Coronary artery (tissue), 2 donors: ENCODE data around the gene SERGEF.

Source experiments
- DNase-seq: peaks from one replicate; pipeline ENCODE4 v3.0.0-alpha.2; 2017; ENCODE audit warnings: low spot score
- H3K27ac ChIP-seq, 2 donors: fragments of 200-600 bp; sonication (generic); one replicate each; pipeline ENCODE4 v1.5.1; 2016 to 2019
- H3K4me3 ChIP-seq: fragments of 200-600 bp; sonication (generic); 2 replicates; pipeline ENCODE4 v1.5.1; 2016; ENCODE audit warnings: mild to moderate bottlenecking, moderate library complexity
- TF ChIP-seq, protein P1 (sequence below): fragments of 200-600 bp; sonication (generic); IDR thresholded peaks from one replicate; pipeline ENCODE4 v1.5.1; 2019; ENCODE audit warnings: antibody characterized with exemption

SERGEF gene

DNA sequence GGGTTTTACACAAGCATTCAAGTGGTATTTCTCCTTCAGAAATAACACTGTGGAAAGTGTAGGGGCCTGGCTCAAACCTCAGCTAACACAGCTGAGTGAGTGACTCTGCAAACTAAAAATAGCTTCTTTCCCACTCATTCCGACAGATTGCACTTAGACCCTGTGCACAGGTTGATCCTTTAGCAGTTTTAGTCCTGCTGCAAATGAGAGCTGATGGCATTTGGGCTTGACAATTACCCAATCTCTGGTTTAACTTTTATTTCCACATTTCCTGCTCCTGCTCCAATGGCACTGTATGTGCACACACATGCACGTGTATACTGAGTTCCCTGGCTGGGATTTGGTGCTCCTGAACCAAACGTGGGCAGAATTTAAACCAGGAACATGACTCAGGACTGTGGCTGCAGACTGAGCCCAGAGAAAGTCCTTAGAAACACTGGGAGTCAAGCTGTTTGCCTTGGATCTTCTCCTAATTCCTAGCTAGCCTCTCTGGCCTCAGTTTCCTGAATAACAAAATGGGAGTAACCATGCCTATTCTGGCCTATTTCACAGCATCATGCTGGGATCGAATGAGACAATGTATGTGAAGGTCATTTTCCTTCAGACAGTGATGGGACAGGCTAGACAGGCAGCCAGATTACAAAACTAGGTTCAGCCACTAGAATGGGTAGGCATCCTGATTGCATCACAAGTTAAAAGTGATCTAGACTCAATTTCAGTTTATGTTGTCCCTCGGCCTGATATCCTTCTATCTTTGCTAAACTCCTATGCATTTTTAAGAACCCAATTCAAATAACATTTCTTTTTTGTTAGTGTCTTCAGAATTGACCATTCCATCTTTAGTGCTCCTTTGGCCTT lies 58.2 kb downstream of the SERGEF start:
- H3K27ac ChIP-seq = peak overlapping the region; percentile 0 to 51

DNA sequence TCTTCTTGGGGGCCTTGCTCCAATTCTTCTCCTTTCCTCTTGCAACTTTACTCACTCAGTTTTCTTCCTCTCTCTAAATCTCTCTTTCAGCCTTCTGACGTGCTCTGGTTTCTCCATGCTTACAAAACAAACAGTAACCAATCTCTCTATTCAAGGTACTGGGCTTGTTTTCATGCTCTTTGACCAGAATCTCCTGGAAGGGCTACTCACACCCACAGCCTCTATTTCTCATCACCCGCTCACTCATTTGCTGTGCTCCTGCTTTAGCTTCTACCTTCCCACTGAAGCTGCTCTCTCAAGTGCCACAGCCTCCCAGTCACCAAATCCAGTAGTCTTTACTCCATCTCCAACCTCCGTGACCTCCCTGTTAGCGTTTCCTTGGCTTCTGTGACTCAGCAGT lies 60.4 kb downstream of the SERGEF start:
- TF ChIP-seq, protein P1, sequence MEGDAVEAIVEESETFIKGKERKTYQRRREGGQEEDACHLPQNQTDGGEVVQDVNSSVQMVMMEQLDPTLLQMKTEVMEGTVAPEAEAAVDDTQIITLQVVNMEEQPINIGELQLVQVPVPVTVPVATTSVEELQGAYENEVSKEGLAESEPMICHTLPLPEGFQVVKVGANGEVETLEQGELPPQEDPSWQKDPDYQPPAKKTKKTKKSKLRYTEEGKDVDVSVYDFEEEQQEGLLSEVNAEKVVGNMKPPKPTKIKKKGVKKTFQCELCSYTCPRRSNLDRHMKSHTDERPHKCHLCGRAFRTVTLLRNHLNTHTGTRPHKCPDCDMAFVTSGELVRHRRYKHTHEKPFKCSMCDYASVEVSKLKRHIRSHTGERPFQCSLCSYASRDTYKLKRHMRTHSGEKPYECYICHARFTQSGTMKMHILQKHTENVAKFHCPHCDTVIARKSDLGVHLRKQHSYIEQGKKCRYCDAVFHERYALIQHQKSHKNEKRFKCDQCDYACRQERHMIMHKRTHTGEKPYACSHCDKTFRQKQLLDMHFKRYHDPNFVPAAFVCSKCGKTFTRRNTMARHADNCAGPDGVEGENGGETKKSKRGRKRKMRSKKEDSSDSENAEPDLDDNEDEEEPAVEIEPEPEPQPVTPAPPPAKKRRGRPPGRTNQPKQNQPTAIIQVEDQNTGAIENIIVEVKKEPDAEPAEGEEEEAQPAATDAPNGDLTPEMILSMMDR = no peak

More for the DNA sequence above, 58.2 kb downstream of the SERGEF start:
- H3K4me3 ChIP-seq = no peak overlapping the region
- TF ChIP-seq, protein P1 = no peak
- DNase-seq = no peak

DNA sequence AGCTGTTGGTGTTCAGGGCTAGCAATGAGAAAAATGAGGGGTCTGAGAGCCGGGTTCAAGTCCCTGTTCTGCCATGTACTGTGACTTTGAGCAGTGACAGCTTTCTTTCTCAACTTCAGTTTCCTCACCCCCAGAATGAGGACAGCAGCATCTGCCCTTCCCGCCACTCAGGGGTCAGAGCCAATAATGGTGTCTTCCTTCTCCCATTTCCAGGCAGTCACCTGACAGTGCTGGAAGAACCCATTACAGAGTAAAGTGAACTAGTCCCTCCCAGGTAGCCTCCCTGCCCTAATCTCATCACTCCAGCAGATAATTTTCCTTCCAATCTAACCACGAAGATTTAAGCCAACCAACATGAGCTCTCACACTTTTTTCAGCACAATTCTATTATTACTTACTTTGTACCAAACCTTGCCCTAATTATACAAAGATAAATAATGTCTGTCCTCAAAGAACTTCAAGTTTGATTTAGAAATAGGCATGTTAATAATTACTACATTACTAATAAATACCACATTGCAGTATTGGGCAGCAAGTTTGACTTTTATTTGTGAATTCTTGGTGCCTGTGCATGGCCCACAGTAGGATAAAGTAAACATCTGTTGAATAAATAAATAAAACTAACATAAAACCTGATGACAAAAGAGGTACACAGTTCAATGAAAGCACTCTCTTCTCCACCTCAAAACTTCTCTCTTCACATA lies 61.0 kb downstream of the SERGEF start:
- Histone ChIP-seq H3K4me3 (no peak overlapping the region), H3K27ac (no peak overlapping the region)
- DNase-seq = no peak
- TF ChIP-seq, protein P1 = no peak

More for the DNA sequence above, 60.4 kb downstream of the SERGEF start:
- Histone ChIP-seq H3K27ac (no peak overlapping the region), H3K4me3 (no peak overlapping the region)
- no peak for DNase-seq

DNA sequence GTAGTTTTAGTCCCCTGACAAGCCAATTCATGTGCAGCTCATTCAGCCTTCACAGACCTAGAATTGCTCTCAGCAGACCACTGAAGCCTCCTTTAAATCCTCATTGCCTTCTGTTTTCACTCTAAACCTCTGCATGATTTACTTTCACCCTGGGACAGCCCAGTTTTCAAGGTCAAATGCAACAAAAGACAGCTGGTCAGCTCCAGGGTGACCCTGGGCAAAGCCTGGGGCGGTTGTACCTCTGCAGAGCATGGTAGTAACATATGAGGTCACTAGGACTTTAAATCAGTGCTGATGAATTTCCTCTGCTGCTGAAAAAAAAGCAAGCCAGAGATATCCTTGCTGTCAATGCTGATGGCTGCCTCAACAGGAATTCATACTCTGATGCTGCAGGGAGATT lies 62.2 kb downstream of the SERGEF start:
- DNase-seq = no peak
- TF ChIP-seq, protein P1 = no peak
- H3K4me3 ChIP-seq = no peak overlapping the region

DNA sequence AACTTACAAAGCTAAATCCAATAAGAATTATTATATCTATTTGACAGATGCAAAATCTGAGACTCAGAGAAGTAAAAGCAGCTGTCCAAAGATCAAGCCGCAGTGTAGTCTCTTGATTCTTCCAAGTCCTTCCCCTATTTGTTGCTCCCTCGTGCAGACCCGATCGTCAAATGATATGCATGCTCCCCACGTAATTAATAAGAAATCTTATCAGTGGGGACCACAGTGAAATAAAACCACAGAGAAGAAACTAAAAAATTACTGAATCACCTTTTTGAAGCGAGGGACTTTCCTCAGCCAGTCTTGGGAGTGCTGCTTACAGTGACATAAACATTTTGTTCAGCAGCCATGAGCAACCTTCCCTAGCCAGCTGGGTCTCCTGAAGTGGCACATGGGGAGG lies 64.6 kb downstream of the SERGEF start:
- H3K4me3 ChIP-seq = no peak overlapping the region
- TF ChIP-seq, protein P1 = no peak
- no peak overlapping the region for H3K27ac ChIP-seq
- no peak for DNase-seq

More for the DNA sequence above, 62.2 kb downstream of the SERGEF start:
- no peak overlapping the region for H3K27ac ChIP-seq

DNA sequence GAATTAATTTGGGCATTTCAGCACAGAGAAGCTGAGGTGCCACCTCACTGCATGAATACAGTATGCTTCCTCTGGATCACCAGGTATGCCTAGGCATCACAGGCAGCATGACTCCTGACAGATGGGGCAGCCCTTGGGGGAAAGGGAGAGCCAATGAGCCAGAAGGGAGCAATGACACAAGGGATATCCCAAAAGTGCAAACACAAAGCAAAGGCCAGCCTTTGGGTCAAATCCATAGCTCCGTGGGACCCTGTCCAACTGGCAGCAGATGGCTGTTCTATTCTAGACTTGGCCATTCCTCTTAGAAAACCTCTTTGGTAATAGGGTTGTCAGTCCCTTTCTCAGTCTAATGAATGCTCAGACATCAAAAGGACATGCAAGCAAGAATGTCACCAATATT lies 73.3 kb downstream of the SERGEF start:
- Histone ChIP-seq H3K4me3 (no peak overlapping the region), H3K27ac (no peak overlapping the region)
- no peak for DNase-seq
- TF ChIP-seq, protein P1 = no peak
